Activated naive CD8-positive, alpha-beta T cell (primary cell): ENCODE data around the gene TEX22.

Experiments used
- H3K27ac Mint-ChIP-seq: one replicate; pipeline ENCODE4 v1.8.0; 2021; ENCODE audit warnings: mixed read lengths
- H3K27me3 Mint-ChIP-seq: one replicate; pipeline ENCODE4 v1.8.0; 2021; ENCODE audit warnings: mixed read lengths
- H3K36me3 Mint-ChIP-seq: one replicate; pipeline ENCODE4 v1.8.0; 2021; ENCODE audit warnings: mixed read lengths
- H3K4me1 Mint-ChIP-seq: one replicate; pipeline ENCODE4 v1.8.0; 2021; ENCODE audit warnings: low read depth, mixed read lengths
- H3K4me3 Mint-ChIP-seq: one replicate; pipeline ENCODE4 v1.8.0; 2021; ENCODE audit warnings: mild to moderate bottlenecking, mixed read lengths
- H3K9me3 Mint-ChIP-seq: one replicate; pipeline ENCODE4 v1.8.0; 2021; ENCODE audit warnings: low read depth, mixed read lengths

Gene TEX22

GRCh38 chr14:105414456-105415371 lies 16.4 kb downstream of the TEX22 start:
- Mint-ChIP-seq H3K4me1 (peaks cover 17% of the 10 kb centered on the region), H3K4me3 (peak overlapping the region; percentile 80), H3K27me3 (peaks cover 4% of the 10 kb centered on the region), H3K27ac (no peak overlapping the region), H3K36me3 (no peaks in the 10 kb centered on the region), H3K9me3 (no peaks in the 10 kb centered on the region)

GRCh38 chr14:105415481-105416428 lies 17.4 kb downstream of the TEX22 start:
- Mint-ChIP-seq H3K36me3 (no peaks in the 10 kb centered on the region), H3K4me3 (peak overlapping the region; percentile 80), H3K9me3 (no peaks in the 10 kb centered on the region), H3K4me1 (peaks cover 17% of the 10 kb centered on the region), H3K27me3 (peaks cover 4% of the 10 kb centered on the region), H3K27ac (no peak overlapping the region)

GRCh38 chr14:105416671-105417070 lies 18.3 kb downstream of the TEX22 start:
- H3K9me3 Mint-ChIP-seq, result no peaks in the 10 kb centered on the region
- H3K27me3 Mint-ChIP-seq, result peaks cover 4% of the 10 kb centered on the region
- H3K4me1 Mint-ChIP-seq, result peaks cover 16% of the 10 kb centered on the region
- H3K27ac Mint-ChIP-seq, result no peak overlapping the region
- no peaks in the 10 kb centered on the region for H3K36me3 Mint-ChIP-seq
- peak overlapping the region; percentile 61 for H3K4me3 Mint-ChIP-seq

- H3K4me3 Mint-ChIP-seq, result peak overlapping the region; percentile 30
- no peaks in the 10 kb centered on the region for H3K9me3 Mint-ChIP-seq
- H3K36me3 Mint-ChIP-seq, result no peaks in the 10 kb centered on the region
- peaks cover 23% of the 10 kb centered on the region for H3K4me1 Mint-ChIP-seq
- H3K27me3 Mint-ChIP-seq, result peaks cover 4% of the 10 kb centered on the region
- peak overlapping the region; percentile 28 for H3K27ac Mint-ChIP-seq
These were observed 19.4 kb downstream of the TEX22 start for GRCh38 chr14:105417690-105418121.

- peak overlapping the region; percentile 69 for H3K4me3 Mint-ChIP-seq
- no peaks in the 10 kb centered on the region for H3K27me3 Mint-ChIP-seq
- no peaks in the 10 kb centered on the region for H3K36me3 Mint-ChIP-seq
- no peaks in the 10 kb centered on the region for H3K9me3 Mint-ChIP-seq
- H3K27ac Mint-ChIP-seq, result peak overlapping the region; percentile 50
- peaks cover 20% of the 10 kb centered on the region for H3K4me1 Mint-ChIP-seq
These were observed 20.2 kb downstream of the TEX22 start for GRCh38 chr14:105418269-105419194.

- Mint-ChIP-seq H3K27ac (peak within 1 kb of the TSS; percentile 92), H3K4me1 (peaks cover 22% of the 10 kb centered on the region), H3K36me3 (no peaks in the 10 kb centered on the region), H3K9me3 (no peaks in the 10 kb centered on the region), H3K27me3 (no peaks in the 10 kb centered on the region), H3K4me3 (peak within 1 kb of the TSS; percentile 89)
These were observed 21.1 kb downstream of the TEX22 start, which contains the start of gene MTA1 for GRCh38 chr14:105419195-105420091. Gene MTA1, plus strand, starts transcription at chr14:105419827. Its CDS starts 209 bp downstream, at chr14:105420036.

GRCh38 chr14:105420101-105420973 lies 22.0 kb downstream of the TEX22 start:
- Mint-ChIP-seq H3K9me3 (no peaks in the 10 kb centered on the region), H3K27ac (peak overlapping the region; percentile 92), H3K36me3 (no peaks in the 10 kb centered on the region), H3K4me3 (peak overlapping the region; percentile 89), H3K27me3 (no peaks in the 10 kb centered on the region), H3K4me1 (peaks cover 19% of the 10 kb centered on the region)

GRCh38 chr14:105420974-105421674 lies 22.8 kb downstream of the TEX22 start:
- H3K36me3 Mint-ChIP-seq, result no peaks in the 10 kb centered on the region
- H3K4me1 Mint-ChIP-seq, result peaks cover 20% of the 10 kb centered on the region
- peak overlapping the region; percentile 89 for H3K4me3 Mint-ChIP-seq
- no peaks in the 10 kb centered on the region for H3K27me3 Mint-ChIP-seq
- H3K27ac Mint-ChIP-seq, result peak overlapping the region; percentile 92
- no peaks in the 10 kb centered on the region for H3K9me3 Mint-ChIP-seq

GRCh38 chr14:105421723-105422615 lies 23.6 kb downstream of the TEX22 start:
- Mint-ChIP-seq H3K27me3 (no peaks in the 10 kb centered on the region), H3K9me3 (no peaks in the 10 kb centered on the region), H3K4me3 (peak overlapping the region; percentile 89), H3K27ac (peak overlapping the region; percentile 85), H3K36me3 (peaks cover 5% of the 10 kb centered on the region), H3K4me1 (peaks cover 19% of the 10 kb centered on the region)

- no peaks in the 10 kb centered on the region for H3K27me3 Mint-ChIP-seq
- H3K4me1 Mint-ChIP-seq, result peaks cover 23% of the 10 kb centered on the region
- H3K27ac Mint-ChIP-seq, result peak overlapping the region; percentile 66
- H3K4me3 Mint-ChIP-seq, result peak overlapping the region; percentile 89
- peaks cover 8% of the 10 kb centered on the region for H3K36me3 Mint-ChIP-seq
- no peaks in the 10 kb centered on the region for H3K9me3 Mint-ChIP-seq
These were observed 24.6 kb downstream of the TEX22 start for GRCh38 chr14:105422695-105423487.
